Measurements from ENCODE around the gene DISP3.

The DISP3 gene

GRCh38 chr1:11529330-11529729 lies 50.4 kb downstream of the DISP3 start:
- no peak for DNase-seq (ENCODE audit: low read depth)

- no peak for DNase-seq (ENCODE audit: low read depth)
These were observed 51.1 kb downstream of the DISP3 start for GRCh38 chr1:11529763-11530730.

GRCh38 chr1:11530731-11531311 lies 51.9 kb downstream of the DISP3 start:
- no peak for DNase-seq (ENCODE audit: low read depth)

- no peak for DNase-seq (ENCODE audit: low read depth)
These were observed 52.4 kb downstream of the DISP3 start for GRCh38 chr1:11531314-11531870.

- no peak for DNase-seq (ENCODE audit: low read depth)
These were observed 53.0 kb downstream of the DISP3 start for GRCh38 chr1:11531943-11532342.

- DNase-seq (ENCODE audit: low read depth) = no peak
These were observed 55.1 kb downstream of the DISP3 start for GRCh38 chr1:11533790-11534787.

GRCh38 chr1:11534846-11535245 lies 55.9 kb downstream of the DISP3 start:
- no peak for DNase-seq (ENCODE audit: low read depth)

- no peak for DNase-seq (ENCODE audit: low read depth)
These were observed 56.4 kb downstream of the DISP3 start for GRCh38 chr1:11535316-11535715.

GRCh38 chr1:11535761-11536572 lies 57.0 kb downstream of the DISP3 start:
- no peak for DNase-seq (ENCODE audit: low read depth)

GRCh38 chr1:11536573-11537379 lies 57.8 kb downstream of the DISP3 start:
- DNase-seq (ENCODE audit: low read depth) = no peak

- DNase-seq (ENCODE audit: low read depth) = no peak
These were observed 58.4 kb downstream of the DISP3 start for GRCh38 chr1:11537380-11537764.

GRCh38 chr1:11537854-11538591 lies 59.1 kb downstream of the DISP3 start:
- DNase-seq (ENCODE audit: low read depth) = no peak

GRCh38 chr1:11538886-11539285 lies 59.9 kb downstream of the DISP3 start:
- DNase-seq (ENCODE audit: low read depth) = no peak

GRCh38 chr1:11539850-11540772 lies 61.2 kb downstream of the DISP3 start:
- DNase-seq (ENCODE audit: low read depth) = no peak

- DNase-seq (ENCODE audit: low read depth) = no peak
These were observed 61.8 kb downstream of the DISP3 start for GRCh38 chr1:11540773-11541160.

GRCh38 chr1:11541236-11541635 lies 62.3 kb downstream of the DISP3 start:
- DNase-seq (ENCODE audit: low read depth) = no peak

GRCh38 chr1:11541956-11542355 lies 63.0 kb downstream of the DISP3 start:
- no peak for DNase-seq (ENCODE audit: low read depth)

- DNase-seq (ENCODE audit: low read depth) = no peak
These were observed 64.4 kb downstream of the DISP3 start for GRCh38 chr1:11543392-11543791.
